Astrocyte (in vitro differentiated cells and primary cell): ENCODE data around the gene C2CD4C. TPM values are rescaled to one million over a fixed set of nuclear protein-coding genes. Genes with fewer than 3 reads are reported as not detected.
A peak's percentile ranks its signal among the peaks of the same experiment; 100 is the strongest.

Source experiments
- DNase-seq: peaks from one replicate; pipeline ENCODE4 v3.0.0-alpha.2; 2010; ENCODE audit warnings: low read depth
- FAIRE-seq: peaks from 2 replicates; lab custom pipeline; 2011; peaks lifted over from hg19 to GRCh38; lab: Jason Lieb, UNC
- H2AFZ ChIP-seq: 2 replicates; pipeline ENCODE4 v1.6.0; 2012; ENCODE audit warnings: low read depth, low read length, inconsistent platforms
- H3K27ac ChIP-seq: 2 replicates; pipeline ENCODE4 v1.5.1; 2011; ENCODE audit warnings: low read depth, low read length, inconsistent platforms
- H3K27me3 ChIP-seq: 2 replicates; pipeline ENCODE4 v1.6.0; 2011; ENCODE audit warnings: low read length, inconsistent platforms; ENCODE audit not compliant: insufficient read depth
- H3K36me3 ChIP-seq: 2 replicates; pipeline ENCODE4 v1.5.1; 2011; ENCODE audit warnings: low read length, inconsistent platforms; ENCODE audit not compliant: insufficient read depth
- H3K4me1 ChIP-seq: 2 replicates; pipeline ENCODE4 v1.5.1; 2011; ENCODE audit warnings: low read length, inconsistent platforms; ENCODE audit not compliant: insufficient read depth
- H3K4me2 ChIP-seq: 2 replicates; pipeline ENCODE4 v1.6.0; 2012; ENCODE audit warnings: low read length, inconsistent platforms
- H3K4me3 ChIP-seq: 2 replicates; pipeline ENCODE4 v1.5.1; 2011; ENCODE audit warnings: low read depth, mild to moderate bottlenecking, low read length, inconsistent platforms; ENCODE audit not compliant: insufficient read depth
- H3K79me2 ChIP-seq: 2 replicates; pipeline ENCODE4 v1.6.0; 2012; ENCODE audit warnings: mild to moderate bottlenecking, low read length, inconsistent platforms; ENCODE audit not compliant: insufficient read depth
- H3K9ac ChIP-seq: 2 replicates; pipeline ENCODE4 v1.6.0; 2012; ENCODE audit warnings: mild to moderate bottlenecking, low read length, inconsistent platforms
- H3K9me3 ChIP-seq: 2 replicates; pipeline ENCODE4 v1.5.1; 2012; ENCODE audit warnings: low read depth, mild to moderate bottlenecking, low read length, inconsistent platforms; ENCODE audit not compliant: insufficient read depth
- H4K20me1 ChIP-seq: 2 replicates; pipeline ENCODE4 v1.6.0; 2012; ENCODE audit warnings: low read length, inconsistent platforms; ENCODE audit not compliant: insufficient read depth
- H3K27ac Mint-ChIP-seq: one replicate; pipeline ENCODE4 v1.8.0; 2021; ENCODE audit warnings: mild to moderate bottlenecking, mixed read lengths; ENCODE audit not compliant: unreplicated experiment
- H3K27me3 Mint-ChIP-seq: one replicate; pipeline ENCODE4 v1.8.0; 2021; ENCODE audit warnings: low read depth, mixed read lengths; ENCODE audit not compliant: unreplicated experiment
- H3K36me3 Mint-ChIP-seq: one replicate; pipeline ENCODE4 v1.8.0; 2021; ENCODE audit warnings: low read depth, mixed read lengths; ENCODE audit not compliant: unreplicated experiment
- H3K4me1 Mint-ChIP-seq: one replicate; pipeline ENCODE4 v1.8.0; 2021; ENCODE audit warnings: low read depth, mixed read lengths; ENCODE audit not compliant: unreplicated experiment
- H3K4me3 Mint-ChIP-seq: one replicate; pipeline ENCODE4 v1.8.0; 2021; ENCODE audit warnings: mild to moderate bottlenecking, moderate library complexity, mixed read lengths; ENCODE audit not compliant: unreplicated experiment
- H3K9me3 Mint-ChIP-seq: one replicate; pipeline ENCODE4 v1.8.0; 2021; ENCODE audit warnings: mild to moderate bottlenecking, mixed read lengths; ENCODE audit not compliant: unreplicated experiment
- EZH2 ChIP-seq: IDR thresholded peaks from 2 replicates; pipeline ENCODE4 v1.6.1; 2012; ENCODE audit warnings: mild to moderate bottlenecking, low read length, inconsistent platforms; ENCODE audit not compliant: insufficient read depth
- total RNA-seq: library from RNA; stranded (reverse); gene quantifications from 2 replicates; pipeline ENCODE4 v1.2.1, GENCODE V29; 2021
- TF ChIP-seq, protein P1 (sequence below): IDR thresholded peaks from 2 replicates; pipeline ENCODE4 v1.5.1; 2011; ENCODE audit warnings: low read depth, mild to moderate bottlenecking, inconsistent platforms, low read length, moderate library complexity; ENCODE audit not compliant: insufficient read depth

Gene C2CD4C
- total RNA-seq, 1 donor from 2014 or later: 3.4 TPM

DNA sequence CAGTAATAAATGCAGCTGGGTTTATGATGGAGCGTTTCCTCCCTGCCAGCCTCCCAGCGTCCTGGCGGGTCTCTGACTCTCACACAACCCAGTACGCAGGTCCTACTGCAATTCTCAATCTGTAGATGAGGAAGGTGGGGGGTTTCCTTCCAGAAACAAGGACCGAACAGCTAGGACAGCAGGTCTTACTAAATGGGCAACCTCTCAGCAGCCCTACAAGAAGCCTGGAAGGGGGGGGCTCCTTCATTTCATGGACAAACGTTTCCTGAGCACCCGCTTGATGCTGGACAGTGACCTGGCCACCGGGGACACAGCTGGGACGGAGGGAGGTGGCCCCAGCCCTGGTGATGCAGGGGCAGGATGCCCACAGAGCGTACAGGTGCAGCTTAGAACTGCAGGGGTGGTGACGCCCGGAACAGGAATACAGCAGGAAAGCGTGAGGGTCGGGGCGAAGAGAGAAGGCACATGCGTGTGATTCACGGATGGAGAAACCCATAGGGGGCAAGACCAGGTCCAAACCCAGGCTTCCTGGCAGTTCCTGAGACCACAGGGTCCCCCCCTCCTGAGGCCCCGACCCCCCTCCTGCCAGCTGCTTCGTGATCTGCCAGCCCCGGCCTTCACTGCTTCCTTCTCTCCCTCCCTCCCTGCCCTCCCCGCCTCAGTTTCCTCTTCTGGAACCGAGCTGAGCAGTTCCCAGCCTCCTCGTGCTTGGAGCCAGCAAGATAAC is 732 bp upstream of the C2CD4C start:
- no peak overlapping the region for H3K9ac ChIP-seq
- H3K9me3 ChIP-seq: no peaks in the 10 kb centered on the region
- DNase-seq (no peak), FAIRE-seq (no peak)
- H2AFZ ChIP-seq: peak overlapping the region; percentile 10
- H3K27me3 Mint-ChIP-seq: peaks cover 6% of the 10 kb centered on the region
- H3K4me2 ChIP-seq: peak overlapping the region; percentile 64
- peaks cover 10% of the 10 kb centered on the region for H3K27me3 ChIP-seq
- H3K27ac ChIP-seq: no peak overlapping the region
- no peak overlapping the region for H3K27ac Mint-ChIP-seq
- peaks cover 2% of the 10 kb centered on the region for H3K9me3 Mint-ChIP-seq
- H3K36me3 ChIP-seq: no peaks in the 10 kb centered on the region
- peak overlapping the region; percentile 90 for H3K4me3 Mint-ChIP-seq
- no peaks in the 10 kb centered on the region for H3K4me1 Mint-ChIP-seq
- no peaks in the 10 kb centered on the region for H4K20me1 ChIP-seq
- TF ChIP-seq EZH2: peak; percentile 80
- TF ChIP-seq, protein P1, sequence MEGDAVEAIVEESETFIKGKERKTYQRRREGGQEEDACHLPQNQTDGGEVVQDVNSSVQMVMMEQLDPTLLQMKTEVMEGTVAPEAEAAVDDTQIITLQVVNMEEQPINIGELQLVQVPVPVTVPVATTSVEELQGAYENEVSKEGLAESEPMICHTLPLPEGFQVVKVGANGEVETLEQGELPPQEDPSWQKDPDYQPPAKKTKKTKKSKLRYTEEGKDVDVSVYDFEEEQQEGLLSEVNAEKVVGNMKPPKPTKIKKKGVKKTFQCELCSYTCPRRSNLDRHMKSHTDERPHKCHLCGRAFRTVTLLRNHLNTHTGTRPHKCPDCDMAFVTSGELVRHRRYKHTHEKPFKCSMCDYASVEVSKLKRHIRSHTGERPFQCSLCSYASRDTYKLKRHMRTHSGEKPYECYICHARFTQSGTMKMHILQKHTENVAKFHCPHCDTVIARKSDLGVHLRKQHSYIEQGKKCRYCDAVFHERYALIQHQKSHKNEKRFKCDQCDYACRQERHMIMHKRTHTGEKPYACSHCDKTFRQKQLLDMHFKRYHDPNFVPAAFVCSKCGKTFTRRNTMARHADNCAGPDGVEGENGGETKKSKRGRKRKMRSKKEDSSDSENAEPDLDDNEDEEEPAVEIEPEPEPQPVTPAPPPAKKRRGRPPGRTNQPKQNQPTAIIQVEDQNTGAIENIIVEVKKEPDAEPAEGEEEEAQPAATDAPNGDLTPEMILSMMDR: no peak
- peaks cover 3% of the 10 kb centered on the region for H3K4me1 ChIP-seq
- no peaks in the 10 kb centered on the region for H3K79me2 ChIP-seq
- no peak overlapping the region for H3K4me3 ChIP-seq
- no peaks in the 10 kb centered on the region for H3K36me3 Mint-ChIP-seq

DNA sequence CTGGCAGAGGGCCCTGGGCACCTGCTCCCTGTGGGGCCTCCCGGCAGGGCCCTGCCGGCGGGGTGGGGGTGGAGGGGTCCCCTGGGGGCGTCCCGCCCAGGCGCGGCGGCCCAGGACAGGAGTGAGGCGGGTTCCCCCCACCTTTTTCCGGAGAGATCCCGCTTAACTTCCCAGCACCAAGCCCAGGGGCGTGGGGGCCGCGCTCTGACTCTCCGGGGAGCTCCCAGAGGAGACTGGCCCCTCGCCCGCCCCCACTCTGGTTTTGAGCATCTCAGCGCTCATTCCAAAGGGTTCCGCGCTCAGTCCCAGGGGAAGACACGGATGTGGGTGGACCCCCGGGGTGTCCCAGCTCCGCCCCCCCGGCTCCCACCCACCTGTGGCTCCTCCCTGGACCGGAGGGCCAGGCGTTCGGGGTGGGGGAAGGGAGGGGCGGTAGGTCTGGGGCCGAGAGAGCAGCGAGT is 476 bp downstream of the C2CD4C start:
- Histone ChIP-seq H3K27ac (no peak overlapping the region), H3K36me3 (no peaks in the 10 kb centered on the region), H2AFZ (no peak overlapping the region), H4K20me1 (no peaks in the 10 kb centered on the region), H3K9me3 (no peaks in the 10 kb centered on the region), H3K4me2 (peak overlapping the region; percentile 64), H3K4me3 (no peak overlapping the region), H3K27me3 (peaks cover 10% of the 10 kb centered on the region), H3K4me1 (peaks cover 3% of the 10 kb centered on the region), H3K79me2 (no peaks in the 10 kb centered on the region), H3K9ac (no peak overlapping the region)
- peaks cover 6% of the 10 kb centered on the region for H3K27me3 Mint-ChIP-seq
- H3K9me3 Mint-ChIP-seq: peaks cover 2% of the 10 kb centered on the region
- H3K4me3 Mint-ChIP-seq: no peak overlapping the region
- H3K4me1 Mint-ChIP-seq: no peaks in the 10 kb centered on the region
- H3K36me3 Mint-ChIP-seq: no peaks in the 10 kb centered on the region
- no peak for FAIRE-seq
- DNase-seq: no peak
- H3K27ac Mint-ChIP-seq: no peak overlapping the region
- TF ChIP-seq, protein P1: no peak
- TF ChIP-seq EZH2: no peak
